Hepatocyte (in vitro differentiated cells): ENCODE data around the gene MCAT.

ENCODE experiments used
- CTCF ChIP-seq: fragments of 200-600 bp; sonication (generic); IDR thresholded peaks from 2 replicates; pipeline ENCODE4 v1.5.1; 2016; ENCODE audit warnings: antibody characterized with exemption, mild to moderate bottlenecking; ENCODE audit not compliant: poor library complexity
- EZH2 ChIP-seq: fragments of 200-600 bp; sonication (generic); IDR thresholded peaks from 2 replicates; pipeline ENCODE4 v1.6.1; 2016; ENCODE audit warnings: antibody characterized with exemption, mild to moderate bottlenecking, borderline replicate concordance

GRCh38 chr22:43109511-43109910 lies 33.7 kb downstream of the MCAT start:
- TF ChIP-seq CTCF (no peak), EZH2 (no peak)
